NCI-H2107 treated with DMSO at 0.1 percent for 48 hours (cell line): ENCODE data around the gene DCK.
"Not testable (repeated sequence)": the region's sequence is repeated elsewhere in the genome, so short reads cannot be mapped to it uniquely, and the experiment has no call there.

Experiments
- DNase-seq: peaks from one replicate; lab custom pipeline; 2025; ENCODE audit not compliant: unreplicated experiment; lab: John Stamatoyannopoulos, UW

Gene DCK

DNA sequence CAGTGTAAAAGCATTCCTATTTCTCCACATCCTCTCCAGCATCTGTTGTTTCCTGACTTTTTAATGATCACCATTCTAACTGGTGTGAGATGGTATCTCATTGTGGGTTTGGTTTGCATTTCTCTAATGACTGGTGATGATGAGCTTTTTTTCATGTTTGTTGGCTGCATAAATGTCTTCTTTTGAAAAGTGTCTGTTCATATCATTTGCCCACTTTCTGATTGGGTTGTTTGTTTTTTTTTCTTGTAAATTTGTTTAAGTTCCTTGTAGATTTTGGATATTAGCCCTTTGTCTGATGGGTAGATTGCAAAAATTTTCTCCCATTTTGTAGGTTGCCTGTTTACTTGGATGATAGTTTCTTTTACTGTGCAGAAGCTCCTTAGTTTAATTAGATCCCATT is 6.2 kb downstream of the DCK start:
- not testable (repeated sequence) for DNase-seq

DNA sequence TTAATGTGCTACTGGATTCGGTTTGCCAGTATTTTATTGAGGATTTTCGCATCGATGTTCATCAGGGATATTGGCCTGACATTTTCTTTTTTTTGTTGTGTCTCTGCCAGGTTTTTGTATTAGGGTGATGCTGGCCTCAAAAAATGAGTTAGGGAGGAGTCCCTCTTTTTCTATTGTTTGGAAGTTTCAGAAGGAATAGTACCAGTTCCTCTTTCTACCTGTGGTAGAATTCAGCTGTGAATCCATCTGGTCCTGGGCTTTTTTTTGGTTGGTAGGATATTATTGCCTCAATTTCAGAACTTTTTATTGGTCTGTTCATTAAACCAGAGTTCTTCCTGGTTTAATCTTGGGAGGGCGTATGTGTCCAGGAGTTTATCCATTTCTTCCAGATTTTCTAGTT is 7.9 kb downstream of the DCK start:
- DNase-seq = not testable (repeated sequence)

DNA sequence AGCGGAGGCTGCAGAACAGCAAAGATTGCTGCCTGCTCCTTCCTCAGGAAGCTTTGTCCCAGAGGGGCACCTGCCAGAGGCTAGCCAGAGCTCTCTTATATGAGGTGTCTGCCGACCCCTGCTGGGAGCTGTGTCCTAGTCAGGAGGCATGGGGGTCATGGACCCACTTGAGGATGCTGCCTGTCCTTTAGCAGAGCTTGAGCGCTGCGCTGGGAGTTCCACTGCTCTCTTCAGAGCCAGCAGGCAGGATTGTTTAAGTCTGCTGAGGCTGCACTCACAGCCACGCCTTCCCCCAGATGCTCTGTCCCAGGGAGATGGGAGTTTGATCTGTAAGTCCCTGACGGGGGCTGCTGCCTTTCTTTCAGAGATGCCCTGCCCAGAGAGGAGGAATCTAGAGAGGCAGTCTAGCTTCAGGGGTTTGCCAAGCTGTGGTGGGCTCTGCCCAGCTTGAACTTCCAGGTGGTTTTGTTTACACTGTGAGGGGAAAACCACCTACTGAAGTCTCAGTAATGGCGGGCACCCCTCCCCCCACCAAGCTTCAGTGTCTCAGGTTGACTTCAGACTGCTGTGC is 10.9 kb downstream of the DCK start:
- DNase-seq = no peak

DNA sequence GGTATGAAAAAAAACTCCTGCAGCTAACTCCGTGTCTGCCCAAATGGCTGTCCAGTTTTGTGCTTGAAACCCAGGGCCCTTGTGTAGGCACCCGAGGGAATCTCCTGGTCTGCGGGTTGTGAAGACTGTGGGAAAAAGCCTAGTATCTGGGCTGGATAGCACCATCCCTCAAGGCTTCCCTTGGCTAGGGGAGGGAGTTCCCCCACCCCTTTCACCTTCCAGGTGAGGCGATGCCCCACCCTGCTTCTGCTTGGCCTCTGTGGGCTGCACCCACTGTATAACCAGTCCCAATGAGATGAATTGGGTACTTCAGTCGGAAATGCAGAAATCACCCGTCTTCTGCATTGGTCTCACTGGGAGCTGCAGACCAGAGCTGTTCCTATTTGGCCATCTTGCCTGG is 11.6 kb downstream of the DCK start:
- not testable (repeated sequence) for DNase-seq

DNA sequence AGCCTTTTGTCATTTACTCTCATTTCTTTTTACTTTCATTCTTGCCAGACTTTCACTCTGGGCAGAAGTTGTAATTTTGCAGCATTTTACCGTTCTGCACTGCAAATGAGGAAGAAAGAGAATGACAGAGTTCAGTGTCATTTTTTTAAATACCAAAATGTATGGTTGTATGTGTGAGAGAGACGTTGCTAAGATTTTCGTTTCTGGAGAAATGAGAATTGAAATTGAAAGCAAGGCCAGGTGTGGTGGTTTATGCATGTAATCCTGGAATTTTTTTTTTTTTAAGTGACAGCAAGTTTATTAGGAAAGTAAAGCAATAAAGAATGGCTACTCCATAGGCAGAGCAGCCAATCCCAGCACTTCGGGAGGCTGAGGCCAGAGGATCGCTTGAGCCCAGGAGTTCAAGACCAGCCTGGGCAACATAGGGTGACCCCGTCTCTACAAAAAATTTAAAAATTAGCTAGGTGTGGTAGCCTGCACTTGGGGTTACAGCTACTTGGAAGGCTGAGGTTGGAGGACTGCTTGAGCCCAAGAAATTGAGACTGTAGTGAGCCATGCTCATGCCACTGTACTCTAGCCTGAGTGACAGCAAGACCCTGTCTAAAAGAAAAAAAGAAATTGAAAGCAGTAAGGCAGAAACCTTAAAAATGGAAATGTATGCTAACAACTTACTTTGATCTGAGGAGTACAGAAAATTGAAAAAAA is 12.9 kb downstream of the DCK start:
- DNase-seq = no peak

DNA sequence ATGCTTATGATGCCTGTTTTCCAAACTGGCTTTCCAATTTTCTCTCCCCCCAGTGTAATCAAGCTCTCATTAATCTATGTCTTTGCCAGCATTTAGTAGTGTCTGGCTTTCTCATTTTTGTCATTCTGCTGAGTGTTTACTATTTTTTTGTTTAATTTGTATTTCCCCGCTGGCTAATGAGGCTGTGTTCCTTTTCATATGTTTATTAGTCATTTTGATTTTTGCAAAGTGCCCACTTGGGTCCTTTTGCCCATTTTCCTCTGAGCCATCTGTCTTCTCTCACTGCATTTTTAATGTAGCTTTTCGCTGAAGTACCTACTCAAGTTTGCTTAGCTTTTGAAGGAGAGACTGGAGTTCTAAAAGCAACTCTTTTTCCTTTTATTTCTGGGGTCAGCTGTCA is 14.7 kb downstream of the DCK start:
- DNase-seq = no peak

DNA sequence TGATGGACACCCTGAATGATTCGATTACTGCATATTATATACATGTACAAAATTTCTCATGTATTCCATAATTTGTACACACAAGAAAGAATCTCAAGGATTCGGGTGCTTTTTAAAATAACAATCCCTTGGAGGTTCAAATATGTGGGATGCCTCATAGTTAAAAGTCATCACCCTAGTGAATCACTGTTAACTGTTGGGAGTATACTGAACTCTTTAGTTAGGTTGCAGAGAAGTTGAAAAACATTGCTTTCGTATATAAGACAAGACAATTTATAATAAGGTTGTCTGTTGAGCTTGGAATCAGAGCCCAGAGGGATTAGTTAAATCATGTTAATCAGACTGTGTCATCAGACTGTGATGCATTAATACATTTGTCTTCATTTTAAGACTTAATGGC is 15.6 kb downstream of the DCK start:
- DNase-seq = no peak

DNA sequence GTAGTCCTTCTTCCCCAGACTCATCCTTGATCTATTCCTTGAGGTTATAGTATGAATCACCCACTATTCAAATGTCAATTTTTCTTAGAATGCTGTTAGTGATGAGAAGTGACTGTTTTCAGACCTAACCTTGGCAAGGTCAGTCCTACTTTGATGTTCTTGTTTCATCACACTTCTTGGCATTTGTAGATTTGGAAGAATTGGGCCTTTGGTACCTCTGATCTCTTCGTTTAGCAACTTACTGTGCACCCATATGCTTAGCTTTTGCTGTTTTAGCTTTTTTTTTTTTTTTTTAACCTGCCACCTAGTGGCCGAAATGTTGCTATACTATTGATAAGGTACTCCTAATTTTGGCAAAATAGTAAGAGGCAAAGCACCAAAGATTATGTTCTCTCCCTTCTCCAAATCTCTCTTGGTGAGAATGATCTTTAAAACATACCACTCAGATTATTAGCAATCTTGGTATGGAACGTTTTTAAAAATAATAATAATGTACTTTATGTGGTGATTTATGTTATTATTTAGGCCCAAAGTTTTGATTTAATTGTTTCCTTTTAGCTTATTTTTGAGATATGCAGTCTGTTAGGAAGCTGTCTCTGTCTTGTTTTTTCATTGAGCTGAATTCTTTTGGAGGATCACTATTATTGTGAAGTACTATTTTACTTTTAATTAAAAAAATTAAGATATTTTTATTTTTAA is 16.6 kb downstream of the DCK start:
- DNase-seq = no peak

DNA sequence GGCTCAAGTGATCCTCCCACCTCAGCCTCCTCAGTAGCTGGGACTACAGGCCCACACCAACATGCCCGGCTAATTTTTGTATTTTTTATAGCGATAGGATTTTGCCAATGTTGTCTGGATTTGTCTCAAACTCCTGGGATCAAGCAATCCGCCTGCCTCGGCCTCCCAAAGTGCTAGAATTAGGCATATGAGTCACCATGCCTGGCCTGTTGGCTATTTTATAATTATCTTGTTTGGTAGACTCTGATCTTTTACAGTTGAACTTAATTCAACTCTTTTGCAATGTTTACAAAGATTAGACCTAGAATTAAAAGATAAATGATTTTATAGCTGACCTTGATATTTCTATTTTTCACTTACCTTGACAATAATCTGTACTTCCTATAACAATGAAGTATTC is 18.0 kb downstream of the DCK start:
- no peak for DNase-seq

DNA sequence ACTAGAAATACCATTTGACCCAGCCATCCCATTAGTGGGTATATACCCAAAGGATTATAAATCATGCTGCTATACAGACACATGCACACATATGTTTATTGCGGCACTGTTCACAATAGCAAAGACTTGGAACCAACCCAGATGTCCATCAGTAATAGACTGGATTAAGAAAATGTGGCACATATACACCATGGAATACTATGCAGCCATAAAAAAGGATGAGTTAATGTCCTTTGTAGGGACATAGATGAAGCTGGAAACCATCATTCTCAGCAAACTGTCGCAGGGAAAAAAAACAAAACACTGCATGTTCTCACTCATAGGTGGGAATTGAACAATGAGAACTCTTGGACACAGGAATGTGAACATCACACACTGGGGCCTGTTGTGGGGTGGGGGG is 23.9 kb downstream of the DCK start:
- not testable (repeated sequence) for DNase-seq

DNA sequence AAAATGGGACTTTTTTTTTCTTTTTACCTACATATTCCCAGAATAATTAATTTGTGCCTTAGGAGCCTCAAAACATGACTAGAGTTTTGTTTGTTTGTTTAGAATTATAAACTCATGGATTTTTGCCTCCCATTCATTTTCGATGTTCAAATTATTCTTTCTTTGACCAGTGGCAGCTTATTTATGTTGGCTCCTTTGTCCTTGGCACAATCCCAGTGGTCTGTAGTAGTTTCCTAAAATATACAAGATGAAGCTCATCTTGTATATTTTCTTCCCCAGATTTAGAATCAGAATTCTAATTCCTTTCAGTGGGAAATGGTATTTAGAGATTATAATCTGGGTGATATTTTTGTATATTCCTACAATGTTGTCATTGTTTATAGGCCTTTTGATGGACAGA is 27.2 kb downstream of the DCK start:
- no peak for DNase-seq

DNA sequence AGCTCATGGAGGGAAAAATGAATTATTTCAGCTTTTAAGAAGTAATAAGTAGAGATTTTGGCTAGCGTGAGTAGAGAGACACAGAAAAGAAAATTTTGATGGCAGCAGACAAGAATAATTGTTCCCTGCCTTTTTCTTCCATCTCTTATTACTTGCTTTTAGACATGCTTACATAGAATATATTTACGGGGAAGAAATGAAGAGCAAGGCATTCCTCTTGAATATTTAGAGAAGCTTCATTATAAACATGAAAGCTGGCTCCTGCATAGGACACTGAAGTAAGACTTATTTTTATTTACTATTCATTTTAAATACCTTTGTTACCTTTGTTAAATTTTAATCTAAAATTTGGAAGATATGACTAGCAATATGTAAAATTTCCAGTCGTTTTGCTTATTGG is 32.2 kb downstream of the DCK start:
- no peak for DNase-seq

DNA sequence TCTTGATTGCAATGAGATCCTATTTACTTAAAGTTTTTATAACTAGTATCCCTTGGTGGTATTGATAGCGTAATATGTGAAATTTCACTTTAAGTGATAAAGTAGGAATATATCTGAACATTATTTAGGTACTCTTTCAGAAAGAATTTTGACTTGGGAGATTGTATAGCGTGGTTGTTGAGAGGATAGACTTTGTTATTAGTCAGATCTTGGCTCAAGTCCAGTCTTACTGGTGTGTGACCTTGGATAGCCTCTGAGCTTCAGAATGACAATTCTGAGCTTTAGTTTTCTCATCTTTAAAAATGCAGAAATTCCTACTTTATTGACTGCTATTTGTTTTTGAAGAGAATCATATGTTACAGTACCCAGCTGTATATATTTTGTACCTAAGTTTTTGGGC is 32.6 kb downstream of the DCK start:
- no peak for DNase-seq

DNA sequence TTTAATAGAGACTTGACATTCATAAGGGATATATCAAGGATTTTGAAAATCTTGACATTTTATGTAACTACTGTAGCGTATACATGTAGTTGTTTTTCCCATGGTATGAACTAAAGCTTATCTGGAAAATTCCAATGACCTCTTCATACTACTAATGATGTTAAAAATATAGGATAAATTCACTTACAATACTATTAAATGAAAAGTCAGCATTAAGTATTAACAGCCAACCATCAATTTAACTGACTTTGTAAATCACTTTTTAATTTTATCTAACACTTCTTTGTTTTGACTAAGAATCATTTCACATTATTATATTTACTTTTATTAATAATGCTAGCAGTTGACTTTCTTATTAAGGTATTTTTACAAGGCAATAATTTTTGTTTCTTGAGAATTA is 34.2 kb downstream of the DCK start:
- DNase-seq = no peak

DNA sequence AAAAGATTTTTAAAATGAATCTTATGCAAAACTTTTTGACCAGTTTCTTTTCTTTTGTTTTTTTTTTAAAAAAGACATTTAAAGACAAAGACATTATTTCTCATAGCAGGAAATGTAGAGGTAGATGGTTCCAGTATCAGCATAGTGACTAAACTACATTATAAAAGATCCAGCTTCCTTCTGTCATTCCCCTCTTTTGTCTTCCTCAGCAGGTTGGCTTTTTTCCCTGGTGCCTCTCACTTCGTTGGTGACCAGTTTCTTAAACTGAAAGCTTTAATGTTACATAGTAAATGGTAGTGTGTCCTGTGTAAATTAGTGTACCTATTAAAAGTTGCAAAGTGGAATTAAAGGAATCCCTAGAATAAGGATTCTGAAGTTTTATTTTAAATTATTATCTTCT is 36.1 kb downstream of the DCK start:
- DNase-seq = no peak

DNA sequence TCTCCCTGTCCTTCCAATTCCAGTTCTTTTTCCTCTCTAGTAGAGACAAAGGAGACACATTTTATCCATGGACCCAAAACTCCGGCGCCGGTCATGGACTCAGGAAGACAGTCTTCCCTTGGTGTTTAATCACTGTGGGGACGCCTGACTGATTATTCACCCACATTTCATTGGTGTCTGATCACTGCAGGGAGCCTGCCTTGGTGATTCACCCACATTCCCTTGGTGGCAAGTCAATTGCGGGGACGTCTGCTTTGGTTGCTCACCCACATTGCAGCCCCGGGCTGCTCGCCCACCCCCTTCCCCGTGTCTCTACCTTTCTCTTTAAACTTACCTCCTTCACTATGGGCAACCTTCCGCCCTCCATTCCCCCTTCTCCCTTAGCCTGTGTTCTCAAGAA is 38.7 kb downstream of the DCK start:
- not testable (repeated sequence) for DNase-seq

DNA sequence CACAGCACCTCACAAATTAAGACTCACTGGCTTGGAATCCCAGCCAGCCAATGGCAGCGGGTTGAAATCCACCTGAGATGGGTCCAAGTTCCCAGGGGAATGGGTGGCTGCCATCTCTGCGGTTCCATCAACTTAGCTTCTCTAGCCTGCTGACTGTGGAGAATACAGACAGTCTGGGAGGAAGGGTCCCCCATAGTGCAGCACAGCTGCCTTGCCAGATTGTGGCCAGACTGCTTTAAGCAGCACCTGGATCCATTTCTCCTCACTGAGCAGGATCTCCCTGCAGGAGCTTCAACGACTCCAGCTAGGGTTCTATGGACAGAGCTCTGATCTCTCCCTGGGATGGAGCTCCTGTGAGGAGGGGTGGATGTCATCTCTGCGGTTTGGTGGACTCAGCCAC is 51.8 kb downstream of the DCK start:
- DNase-seq = no peak

DNA sequence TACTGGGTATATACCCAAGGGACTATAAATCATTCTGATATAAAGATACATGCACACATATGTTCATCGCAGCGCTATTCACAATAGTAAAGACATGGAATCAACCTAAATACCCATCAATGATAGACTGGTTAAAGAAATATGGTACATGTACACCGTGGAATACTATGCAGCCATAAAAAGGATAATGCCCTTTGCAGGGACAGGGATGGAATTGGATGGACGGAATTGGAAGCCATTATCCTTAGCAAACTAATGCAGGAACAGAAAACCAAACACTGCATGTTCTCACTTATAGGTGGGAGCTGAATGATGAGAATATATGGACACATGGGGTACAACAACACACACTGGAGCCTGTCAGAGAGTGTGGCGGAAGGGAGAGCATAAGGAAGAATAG is 55.9 kb downstream of the DCK start:
- DNase-seq = no peak

DNA sequence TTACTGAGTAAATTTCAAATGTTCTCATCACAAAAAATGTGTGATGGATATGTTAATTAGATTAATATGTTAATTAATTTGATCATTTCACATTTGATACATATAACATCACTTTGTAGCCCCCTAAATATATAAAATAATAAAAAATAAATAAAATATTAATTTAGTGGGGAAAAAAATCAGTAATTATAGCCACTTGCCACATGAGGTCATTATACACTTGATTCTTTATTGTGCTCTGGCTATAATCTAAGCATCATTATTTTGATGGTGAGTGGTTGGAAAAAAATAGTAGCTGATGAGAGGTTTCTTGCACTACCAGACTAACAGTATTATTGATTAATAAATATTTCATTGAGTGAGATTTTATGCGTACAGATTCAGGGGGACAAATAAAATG is 57.4 kb downstream of the DCK start:
- DNase-seq = no peak

DNA sequence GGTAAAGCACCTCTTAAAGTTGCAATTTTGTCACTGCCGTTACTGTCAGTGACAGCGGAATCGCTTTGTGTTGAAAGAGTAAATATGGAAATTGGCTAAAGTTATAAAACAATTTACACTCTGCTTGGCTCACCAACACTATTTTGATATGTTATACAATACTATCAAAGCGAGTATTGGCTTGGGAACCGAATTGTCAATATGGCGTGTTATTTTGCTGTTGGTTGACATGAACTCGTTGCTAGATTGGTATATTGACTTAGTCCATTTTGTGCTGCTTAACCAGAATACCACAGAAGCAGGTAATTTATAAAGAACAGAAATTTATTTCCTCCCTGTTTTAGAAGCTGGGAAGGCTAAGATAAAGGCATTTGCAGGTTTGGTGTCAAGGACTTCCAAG is 58.6 kb downstream of the DCK start:
- DNase-seq = no peak

DNA sequence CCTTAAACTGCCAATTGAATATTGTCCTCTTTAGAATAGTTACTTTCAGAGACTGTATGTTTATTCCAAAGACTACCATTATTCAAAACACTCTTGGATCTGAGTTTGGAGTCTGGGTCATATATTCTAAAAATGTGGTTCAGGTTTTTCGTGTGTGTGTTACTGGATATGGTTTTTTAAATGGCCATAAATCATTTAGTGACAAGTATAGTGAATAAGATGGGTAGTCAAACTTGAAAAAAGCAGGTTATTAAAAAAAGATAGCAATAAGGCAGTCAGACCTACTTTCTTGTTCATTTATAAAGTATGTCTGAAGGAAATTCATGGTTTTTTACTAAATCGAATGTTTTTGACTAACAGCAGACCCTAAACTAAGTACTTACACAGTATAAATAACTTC is 59.3 kb downstream of the DCK start:
- DNase-seq = no peak

DNA sequence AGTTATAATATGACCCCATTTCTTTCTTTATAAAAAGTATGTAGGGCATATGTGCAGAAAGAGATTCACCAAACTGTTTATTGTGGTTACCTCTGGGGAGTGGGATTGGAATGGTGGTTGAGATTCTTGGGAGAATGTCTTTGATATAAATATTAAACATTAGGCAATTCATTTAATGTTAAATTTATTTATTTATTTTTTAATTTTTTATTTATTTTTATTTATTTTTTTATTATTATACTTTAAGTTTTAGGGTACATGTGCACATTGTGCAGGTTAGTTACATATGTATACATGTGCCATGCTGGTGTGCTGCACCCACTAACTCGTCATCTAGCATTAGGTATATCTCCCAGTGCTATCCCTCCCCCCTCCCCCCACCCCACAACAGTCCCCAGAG is 60.2 kb downstream of the DCK start:
- not testable (repeated sequence) for DNase-seq

DNA sequence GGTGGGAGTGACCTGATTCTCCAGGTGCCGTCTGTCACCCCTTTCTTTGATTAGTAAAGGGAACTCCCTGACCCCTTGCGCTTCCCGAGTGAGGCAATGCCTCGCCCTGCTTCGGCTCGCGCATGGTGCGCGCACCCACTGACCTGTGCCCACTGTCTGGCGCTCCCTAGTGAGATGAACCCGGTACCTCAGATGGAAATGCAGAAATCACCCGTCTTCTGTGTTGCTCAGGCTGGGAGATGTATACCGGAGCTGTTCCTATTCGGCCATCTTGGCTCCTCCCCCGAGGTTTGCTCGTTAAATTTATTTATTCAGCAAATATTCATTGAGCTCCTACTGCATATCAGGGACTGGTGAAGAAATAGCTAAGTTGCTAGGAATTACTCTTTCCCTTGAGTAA is 66.1 kb downstream of the DCK start:
- DNase-seq = not testable (repeated sequence)
